SJSA1 (cell line): ENCODE results near the gene THPO. TPM values are rescaled to one million over a fixed set of nuclear protein-coding genes. Genes with fewer than 3 reads are reported as not detected.

ENCODE experiments used
- DNase-seq, 2 experiments: peaks; one replicate each; pipeline ENCODE4 v3.0.0-alpha.2; 2015 to 2020; ENCODE audit warnings: low spot score in 2 of 2, low read depth in 1 of 2
- H3K27ac ChIP-seq: fragments of 250-450 bp; sonication (Bioruptor Pico); 2 replicates; pipeline ENCODE4 v1.5.1; 2020; ENCODE audit warnings: mild to moderate bottlenecking, moderate library complexity
- H3K27me3 ChIP-seq: fragments of 250-450 bp; sonication (Bioruptor Pico); replicated peaks from 2 replicates; pipeline ENCODE4 v1.5.1; 2020; ENCODE audit warnings: mild to moderate bottlenecking, moderate library complexity
- H3K36me3 ChIP-seq: fragments of 250-450 bp; sonication (Bioruptor Pico); 2 replicates; pipeline ENCODE4 v1.5.1; 2020; ENCODE audit warnings: mild to moderate bottlenecking
- H3K4me1 ChIP-seq: fragments of 250-450 bp; sonication (Bioruptor Pico); replicated peaks from 2 replicates; pipeline ENCODE4 v1.6.1; 2021; ENCODE audit warnings: mild to moderate bottlenecking
- H3K4me3 ChIP-seq: fragments of 250-450 bp; sonication (Bioruptor Pico); 2 replicates; pipeline ENCODE4 v1.5.1; 2020; ENCODE audit warnings: mild to moderate bottlenecking
- H3K9me3 ChIP-seq: fragments of 250-450 bp; sonication (Bioruptor Pico); replicated peaks from 2 replicates; pipeline ENCODE4 v1.5.1; 2020; ENCODE audit warnings: mild to moderate bottlenecking
- total RNA-seq: library from RNA; depleted of rRNA; stranded (reverse); fragments of >200 nt; shearing (Covaris generic); gene quantifications from 2 replicates; pipeline ENCODE4 v1.2.3, GENCODE V29; 2014; rRNA removed

THPO gene
- total RNA-seq, 1 experiment from 2014 or later, result not detected

- peak overlapping the region; percentile 81 for H3K27ac ChIP-seq
- DNase-seq, result no peak
- peaks cover 72% of the 10 kb centered on the region for H3K36me3 ChIP-seq
- no peak overlapping the region for H3K4me3 ChIP-seq
- H3K4me1 ChIP-seq, result peaks cover 64% of the 10 kb centered on the region
- H3K9me3 ChIP-seq, result no peaks in the 10 kb centered on the region
- H3K27me3 ChIP-seq, result no peaks in the 10 kb centered on the region
Observed at GRCh38 chr3:184333700-184334099, 44.3 kb downstream of the THPO start.

GRCh38 chr3:184333190-184333589 is 44.8 kb downstream of the THPO start:
- H3K4me3 ChIP-seq, result no peak overlapping the region
- no peak for DNase-seq
- peaks cover 64% of the 10 kb centered on the region for H3K4me1 ChIP-seq
- no peaks in the 10 kb centered on the region for H3K27me3 ChIP-seq
- H3K36me3 ChIP-seq, result peaks cover 77% of the 10 kb centered on the region
- H3K27ac ChIP-seq, result peak overlapping the region; percentile 81
- no peaks in the 10 kb centered on the region for H3K9me3 ChIP-seq

DNA sequence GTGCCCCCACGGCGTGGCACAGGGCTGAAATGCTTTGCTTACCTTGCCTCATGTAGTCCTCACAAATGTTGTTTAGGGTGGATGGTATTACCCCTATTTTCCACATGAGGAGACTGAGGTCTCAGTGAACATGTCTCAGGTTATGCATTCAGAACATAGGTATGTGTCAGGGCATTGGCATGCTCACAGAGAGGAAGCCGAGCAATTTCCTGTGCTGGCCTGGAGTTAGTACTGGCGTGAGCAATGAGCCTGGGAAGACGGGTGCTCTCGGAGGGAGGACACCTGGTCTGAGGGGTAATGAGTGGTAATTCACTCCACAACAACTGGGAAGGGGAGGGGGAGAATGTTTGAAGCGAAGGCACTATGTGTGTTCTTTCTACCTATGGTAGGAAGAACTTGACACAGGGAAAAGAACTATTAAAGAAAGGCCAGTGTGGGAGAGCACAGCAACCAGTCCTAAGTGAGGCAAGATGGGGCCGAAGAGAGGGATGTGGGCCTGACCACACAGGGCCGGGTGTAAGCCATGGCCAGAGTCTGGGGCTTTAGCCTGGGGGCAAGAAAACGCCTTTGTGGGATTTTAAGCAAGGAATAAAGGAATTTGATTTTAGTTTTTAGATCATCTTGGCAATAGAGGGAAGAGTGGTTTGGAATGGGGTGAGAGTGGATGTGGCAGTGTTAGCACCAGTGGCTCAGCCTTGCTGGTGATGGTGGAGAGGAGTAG is 45.5 kb downstream of the THPO start:
- Histone ChIP-seq H3K27ac (peak overlapping the region; percentile 81), H3K4me1 (peaks cover 64% of the 10 kb centered on the region), H3K4me3 (no peak overlapping the region), H3K9me3 (no peaks in the 10 kb centered on the region), H3K36me3 (peaks cover 83% of the 10 kb centered on the region), H3K27me3 (no peaks in the 10 kb centered on the region)
- peak; percentile 54 to 72 for DNase-seq

DNA sequence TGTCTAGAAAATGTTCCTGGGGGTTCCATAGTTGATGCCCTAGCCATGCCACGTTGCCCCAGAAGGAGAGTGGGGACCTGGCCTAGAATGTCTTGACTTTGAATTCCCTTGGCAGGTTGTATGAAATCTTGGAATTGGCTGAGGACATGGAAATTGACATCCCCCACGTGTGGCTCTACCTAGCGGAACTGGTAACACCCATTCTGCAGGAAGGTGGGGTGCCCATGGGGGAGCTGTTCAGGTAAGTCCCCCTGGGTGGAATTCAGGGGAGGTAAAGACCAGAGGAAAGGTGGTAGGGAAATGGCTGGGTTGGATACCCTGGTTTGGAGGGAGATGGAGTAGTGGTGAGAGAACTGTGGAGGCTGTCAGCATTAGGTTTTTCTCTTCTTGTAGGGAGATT is 49.5 kb downstream of the THPO start:
- H3K36me3 ChIP-seq, result peaks cover 100% of the 10 kb centered on the region
- H3K4me1 ChIP-seq, result peaks cover 28% of the 10 kb centered on the region
- no peak for DNase-seq
- no peak overlapping the region for H3K4me3 ChIP-seq
- H3K27ac ChIP-seq, result no peak overlapping the region
- H3K27me3 ChIP-seq, result no peaks in the 10 kb centered on the region
- no peaks in the 10 kb centered on the region for H3K9me3 ChIP-seq

DNA sequence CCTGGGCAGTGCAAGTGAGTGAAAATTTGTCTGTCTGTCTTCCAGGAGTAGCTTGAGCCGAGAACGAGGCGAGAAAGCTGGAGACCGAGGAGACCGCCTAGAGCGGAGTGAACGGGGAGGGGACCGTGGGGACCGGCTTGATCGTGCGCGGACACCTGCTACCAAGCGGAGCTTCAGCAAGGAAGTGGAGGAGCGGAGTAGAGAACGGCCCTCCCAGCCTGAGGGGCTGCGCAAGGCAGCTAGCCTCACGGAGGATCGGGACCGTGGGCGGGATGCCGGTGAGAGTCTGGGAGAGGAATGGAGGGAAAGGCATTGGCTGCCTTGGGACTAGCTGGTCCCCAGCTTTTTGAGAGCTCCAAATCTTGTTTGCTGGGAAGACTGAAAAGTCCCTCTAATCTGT is 50.8 kb downstream of the THPO start:
- peaks cover 100% of the 10 kb centered on the region for H3K36me3 ChIP-seq
- H3K27ac ChIP-seq, result no peak overlapping the region
- H3K4me3 ChIP-seq, result no peak overlapping the region
- H3K4me1 ChIP-seq, result peaks cover 15% of the 10 kb centered on the region
- H3K9me3 ChIP-seq, result no peaks in the 10 kb centered on the region
- no peaks in the 10 kb centered on the region for H3K27me3 ChIP-seq
- no peak for DNase-seq

DNA sequence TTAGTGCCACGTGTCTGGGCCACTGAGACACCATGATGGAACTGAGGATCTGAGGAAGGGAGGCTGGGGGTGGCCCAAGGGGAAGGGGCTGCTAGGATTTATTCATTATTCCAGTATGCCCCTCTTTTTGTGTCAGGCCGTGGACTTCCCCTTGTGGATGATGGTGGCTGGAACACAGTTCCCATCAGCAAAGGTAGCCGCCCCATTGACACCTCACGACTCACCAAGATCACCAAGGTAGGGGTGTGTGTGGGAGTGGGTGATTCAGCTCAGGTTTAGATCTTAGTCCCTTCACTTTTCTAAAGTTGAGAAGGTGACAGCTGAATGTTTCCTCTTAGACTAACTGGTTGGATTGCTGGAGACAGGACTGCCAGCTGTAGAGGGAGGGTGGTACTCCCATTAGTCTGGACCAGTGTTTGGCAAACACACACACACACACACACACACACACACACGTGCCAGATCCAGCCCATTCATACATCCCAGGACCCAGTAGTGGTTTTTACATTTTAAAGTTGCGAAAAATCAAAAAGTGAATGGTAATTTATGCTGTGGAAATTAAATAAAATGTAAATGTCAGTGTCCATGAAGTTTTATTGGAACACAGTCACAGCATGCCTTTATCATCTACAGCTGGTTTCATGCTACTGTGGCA is 52.2 kb downstream of the THPO start:
- Histone ChIP-seq H3K27me3 (no peaks in the 10 kb centered on the region), H3K27ac (no peak overlapping the region), H3K36me3 (peaks cover 100% of the 10 kb centered on the region), H3K9me3 (no peaks in the 10 kb centered on the region), H3K4me1 (peaks cover 2% of the 10 kb centered on the region), H3K4me3 (no peak overlapping the region)
- no peak for DNase-seq

GRCh38 chr3:184325269-184325668 is 52.7 kb downstream of the THPO start:
- peaks cover 2% of the 10 kb centered on the region for H3K4me1 ChIP-seq
- H3K27me3 ChIP-seq, result no peaks in the 10 kb centered on the region
- no peak overlapping the region for H3K27ac ChIP-seq
- peaks cover 100% of the 10 kb centered on the region for H3K36me3 ChIP-seq
- H3K4me3 ChIP-seq, result no peak overlapping the region
- no peak for DNase-seq
- no peaks in the 10 kb centered on the region for H3K9me3 ChIP-seq

DNA sequence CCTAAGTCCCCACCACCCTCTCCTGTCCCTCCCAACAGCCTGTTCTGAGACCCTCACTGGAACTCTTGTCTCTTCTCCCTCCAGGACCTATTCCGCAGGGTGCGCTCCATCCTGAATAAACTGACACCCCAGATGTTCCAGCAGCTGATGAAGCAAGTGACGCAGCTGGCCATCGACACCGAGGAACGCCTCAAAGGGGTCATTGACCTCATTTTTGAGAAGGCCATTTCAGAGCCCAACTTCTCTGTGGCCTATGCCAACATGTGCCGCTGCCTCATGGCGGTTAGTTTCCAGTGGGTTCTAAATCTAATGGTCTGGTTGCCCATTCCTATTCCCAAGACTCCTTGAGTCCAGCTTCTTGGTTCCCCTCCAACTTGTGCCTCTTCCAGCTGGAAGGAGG is 54.3 kb downstream of the THPO start:
- Histone ChIP-seq H3K4me1 (peaks cover 18% of the 10 kb centered on the region), H3K9me3 (no peaks in the 10 kb centered on the region), H3K27me3 (no peaks in the 10 kb centered on the region), H3K4me3 (no peak overlapping the region), H3K36me3 (peaks cover 98% of the 10 kb centered on the region), H3K27ac (no peak overlapping the region)
- no peak for DNase-seq

GRCh38 chr3:184322731-184323487 is 55.1 kb downstream of the THPO start:
- no peaks in the 10 kb centered on the region for H3K9me3 ChIP-seq
- no peak overlapping the region for H3K4me3 ChIP-seq
- H3K4me1 ChIP-seq, result peaks cover 22% of the 10 kb centered on the region
- DNase-seq, result no peak
- no peaks in the 10 kb centered on the region for H3K27me3 ChIP-seq
- peaks cover 98% of the 10 kb centered on the region for H3K36me3 ChIP-seq
- H3K27ac ChIP-seq, result no peak overlapping the region

Other genes starting within 250 kb of the THPO start
- gene EIF2B5, start 242.8 kb downstream of the THPO start, total RNA-seq, result 49.5 and 62.3 TPM in 2 replicates
- gene DVL3, start 222.8 kb downstream of the THPO start, total RNA-seq, result 32.2 and 33.6 TPM in 2 replicates
- gene AP2M1, start 203.4 kb downstream of the THPO start, total RNA-seq, result 282 and 609 TPM in 2 replicates
- gene ABCF3, start 192.0 kb downstream of the THPO start, total RNA-seq, result 19.2 and 28.7 TPM in 2 replicates
- not detected in 2 replicates for gene VWA5B2, start 148.6 kb downstream of the THPO start, total RNA-seq
- gene ALG3, start 129.2 kb downstream of the THPO start, total RNA-seq, result 26.4 and 30.1 TPM in 2 replicates
- gene EEF1AKMT4, start 128.5 kb downstream of the THPO start, total RNA-seq, result 3.2 and 6.2 TPM in 2 replicates
- 0.13 TPM in 1 of 2 replicates, not detected in the other for gene CAMK2N2, start 116.7 kb downstream of the THPO start, total RNA-seq
- not detected in 2 replicates for gene ECE2, start 102.2 kb downstream of the THPO start, total RNA-seq
- gene PSMD2, start 79.0 kb downstream of the THPO start, total RNA-seq, result 423 and 627 TPM in 2 replicates
- 250 and 257 TPM in 2 replicates for gene EIF4G1, start 63.6 kb downstream of the THPO start, total RNA-seq
- 13.9 and 14.4 TPM in 2 replicates for gene FAM131A, start 40.6 kb downstream of the THPO start, total RNA-seq
- 8.8 and 11.6 TPM in 2 replicates for gene CLCN2, start 16.6 kb downstream of the THPO start, total RNA-seq
- gene POLR2H, start 16.5 kb downstream of the THPO start, total RNA-seq, result 101 and 103 TPM in 2 replicates
- gene CHRD, start 1.8 kb upstream of the THPO start, total RNA-seq, result 0.26 TPM in 1 of 2 replicates, not detected in the other
- 2.9 and 4.1 TPM in 2 replicates for gene EPHB3, start 183.6 kb upstream of the THPO start, total RNA-seq